Calu3 (cell line): ENCODE results near the gene CADM1. TPM values are rescaled to one million over a fixed set of nuclear protein-coding genes. Genes with fewer than 3 reads are reported as not detected.

ENCODE experiments used
- BruUV-seq: library from RNA; stranded (reverse); fragments of 400-500 nt; replicated peaks from 2 replicates; lab custom pipeline; 2021; lab: Mats Ljungman, UMichigan
- CTCF ChIA-PET: fragments of 300-600 bp; sonication (Branson Sonifier 250); formaldehyde crosslinking; loops from one replicate; lab custom pipeline; 2022; ENCODE audit warnings: antibody characterized with exemption; lab: Charles Lee
- DNase-seq: peaks from one replicate; pipeline ENCODE4 v3.0.0; 2022
- H3K27ac Mint-ChIP-seq: one replicate; pipeline ENCODE4 v1.8.0; 2022; ENCODE audit warnings: mixed read lengths; ENCODE audit not compliant: unreplicated experiment
- H3K27me3 Mint-ChIP-seq: one replicate; pipeline ENCODE4 v1.8.0; 2022; ENCODE audit warnings: mixed read lengths; ENCODE audit not compliant: unreplicated experiment
- H3K36me3 Mint-ChIP-seq: one replicate; pipeline ENCODE4 v1.8.0; 2022; ENCODE audit warnings: mild to moderate bottlenecking, moderate library complexity, mixed read lengths; ENCODE audit not compliant: insufficient read depth, unreplicated experiment
- H3K4me1 Mint-ChIP-seq: one replicate; pipeline ENCODE4 v1.8.0; 2022; ENCODE audit warnings: mild to moderate bottlenecking, low read depth, mixed read lengths; ENCODE audit not compliant: unreplicated experiment
- H3K4me3 Mint-ChIP-seq: one replicate; pipeline ENCODE4 v1.8.0; 2022; ENCODE audit warnings: mild to moderate bottlenecking, low read depth, moderate library complexity, mixed read lengths; ENCODE audit not compliant: unreplicated experiment
- H3K9me3 Mint-ChIP-seq: one replicate; pipeline ENCODE4 v1.8.0; 2022; ENCODE audit warnings: low read depth, mixed read lengths; ENCODE audit not compliant: unreplicated experiment
- intact Hi-C: fragments of 100-400 bp; cut with micrococcal nuclease; formaldehyde crosslinking; loops from one replicate; pipeline ENCODE4 v1.10.0; 2022; ENCODE audit not compliant: unreplicated experiment
- total RNA-seq: library from RNA; stranded (reverse); gene quantifications from 2 replicates; pipeline ENCODE4 v1.2.3, GENCODE V29; 2022
- TF ChIP-seq, protein P1 (sequence below): fragments of 200-600 bp; IDR thresholded peaks from one replicate; pipeline ENCODE4 v1.8.0; 2022; ENCODE audit warnings: antibody characterized with exemption; ENCODE audit not compliant: unreplicated experiment

Gene CADM1
- total RNA-seq, 1 experiment from 2014 or later = 0.68 TPM

DNA sequence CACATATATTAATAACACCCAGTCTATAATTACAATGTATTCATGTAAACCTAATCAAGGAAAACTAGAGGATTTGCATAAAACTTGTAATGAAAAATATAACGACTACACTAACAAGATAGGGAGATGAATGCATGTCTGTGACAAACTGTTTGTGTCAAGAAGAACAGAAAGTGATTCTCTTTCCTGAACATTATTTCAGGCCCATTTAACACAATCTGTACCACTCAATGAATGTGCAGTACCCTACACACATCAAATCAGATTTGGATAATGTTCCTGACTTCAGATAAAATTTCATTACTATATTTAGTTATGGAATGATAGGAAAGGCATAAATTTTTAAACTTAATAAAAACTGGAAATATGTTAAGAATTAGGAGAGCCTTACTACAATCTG is 93.1 kb downstream of the CADM1 start:
- BruUV-seq = no TSS peak
- Mint-ChIP-seq H3K36me3 (no peaks in the 10 kb centered on the region), H3K27ac (no peak overlapping the region), H3K4me1 (no peaks in the 10 kb centered on the region), H3K27me3 (no peaks in the 10 kb centered on the region), H3K4me3 (no peak overlapping the region), H3K9me3 (no peaks in the 10 kb centered on the region)
- intact Hi-C loops = no loop called here
- DNase-seq = no peak
- TF ChIP-seq, protein P1, sequence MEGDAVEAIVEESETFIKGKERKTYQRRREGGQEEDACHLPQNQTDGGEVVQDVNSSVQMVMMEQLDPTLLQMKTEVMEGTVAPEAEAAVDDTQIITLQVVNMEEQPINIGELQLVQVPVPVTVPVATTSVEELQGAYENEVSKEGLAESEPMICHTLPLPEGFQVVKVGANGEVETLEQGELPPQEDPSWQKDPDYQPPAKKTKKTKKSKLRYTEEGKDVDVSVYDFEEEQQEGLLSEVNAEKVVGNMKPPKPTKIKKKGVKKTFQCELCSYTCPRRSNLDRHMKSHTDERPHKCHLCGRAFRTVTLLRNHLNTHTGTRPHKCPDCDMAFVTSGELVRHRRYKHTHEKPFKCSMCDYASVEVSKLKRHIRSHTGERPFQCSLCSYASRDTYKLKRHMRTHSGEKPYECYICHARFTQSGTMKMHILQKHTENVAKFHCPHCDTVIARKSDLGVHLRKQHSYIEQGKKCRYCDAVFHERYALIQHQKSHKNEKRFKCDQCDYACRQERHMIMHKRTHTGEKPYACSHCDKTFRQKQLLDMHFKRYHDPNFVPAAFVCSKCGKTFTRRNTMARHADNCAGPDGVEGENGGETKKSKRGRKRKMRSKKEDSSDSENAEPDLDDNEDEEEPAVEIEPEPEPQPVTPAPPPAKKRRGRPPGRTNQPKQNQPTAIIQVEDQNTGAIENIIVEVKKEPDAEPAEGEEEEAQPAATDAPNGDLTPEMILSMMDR = no peak
- CTCF ChIA-PET = no interaction called here

DNA sequence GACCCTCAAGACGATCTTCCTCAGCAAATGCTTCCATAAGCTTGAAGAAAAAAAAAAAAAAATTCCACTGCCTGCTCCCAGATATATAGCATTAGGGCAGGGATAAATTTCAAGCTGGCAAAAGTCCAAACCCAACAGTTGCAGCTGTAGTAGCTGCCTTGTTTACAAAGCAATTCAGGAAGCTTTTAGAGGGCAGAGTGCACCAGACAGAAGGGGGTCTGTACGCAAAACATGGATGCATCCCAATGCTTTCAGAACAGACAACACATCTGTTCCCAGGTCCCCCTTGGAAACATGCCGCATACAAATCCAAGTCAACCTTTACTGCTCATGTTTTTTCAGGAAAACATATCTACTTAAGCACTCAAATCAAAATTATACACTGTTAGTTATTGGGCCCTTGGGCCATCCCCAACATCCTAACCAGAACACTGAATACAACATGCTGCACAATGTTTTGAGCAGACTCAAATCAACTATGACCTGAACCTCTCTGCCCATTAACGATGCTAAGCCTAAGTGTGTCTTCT is 94.5 kb downstream of the CADM1 start:
- TF ChIP-seq, protein P1 = no peak
- H3K4me1 Mint-ChIP-seq = no peaks in the 10 kb centered on the region
- CTCF ChIA-PET = no interaction called here
- intact Hi-C loops = no loop called here
- H3K36me3 Mint-ChIP-seq = no peaks in the 10 kb centered on the region
- H3K9me3 Mint-ChIP-seq = no peaks in the 10 kb centered on the region
- no peak for DNase-seq
- H3K27ac Mint-ChIP-seq = no peak overlapping the region
- H3K27me3 Mint-ChIP-seq = no peaks in the 10 kb centered on the region
- BruUV-seq = no TSS peak
- no peak overlapping the region for H3K4me3 Mint-ChIP-seq

DNA sequence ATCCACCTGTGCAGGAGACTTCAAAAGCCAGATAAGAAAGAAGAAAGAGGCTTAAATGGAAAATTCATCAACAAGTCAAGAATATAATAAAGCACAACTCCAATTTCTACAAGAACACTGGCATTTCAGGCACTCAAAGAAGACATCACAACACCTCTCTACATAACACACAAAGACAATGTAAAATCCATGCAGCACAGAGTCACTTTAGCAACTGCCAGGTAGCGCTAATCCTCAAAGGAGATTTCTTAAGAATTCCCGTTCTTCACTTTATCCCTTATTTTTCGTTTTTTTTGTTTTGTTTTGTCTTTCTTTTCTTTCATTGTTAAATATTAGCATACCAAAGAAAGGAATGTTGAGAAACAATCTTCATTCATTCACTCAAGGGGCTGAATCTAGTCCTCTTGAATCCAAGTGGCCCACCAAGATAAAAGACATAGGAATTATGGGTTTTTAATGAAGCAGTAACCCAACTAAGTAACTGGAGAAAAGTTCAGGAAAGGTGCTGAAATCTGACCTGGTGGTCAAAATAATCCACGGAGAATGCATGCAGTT is 95.0 kb downstream of the CADM1 start:
- no TSS peak for BruUV-seq
- DNase-seq = no peak
- H3K36me3 Mint-ChIP-seq = no peaks in the 10 kb centered on the region
- no peaks in the 10 kb centered on the region for H3K27me3 Mint-ChIP-seq
- TF ChIP-seq, protein P1 = no peak
- no peak overlapping the region for H3K4me3 Mint-ChIP-seq
- CTCF ChIA-PET = no interaction called here
- intact Hi-C loops = no loop called here
- no peak overlapping the region for H3K27ac Mint-ChIP-seq
- no peaks in the 10 kb centered on the region for H3K9me3 Mint-ChIP-seq
- no peaks in the 10 kb centered on the region for H3K4me1 Mint-ChIP-seq

DNA sequence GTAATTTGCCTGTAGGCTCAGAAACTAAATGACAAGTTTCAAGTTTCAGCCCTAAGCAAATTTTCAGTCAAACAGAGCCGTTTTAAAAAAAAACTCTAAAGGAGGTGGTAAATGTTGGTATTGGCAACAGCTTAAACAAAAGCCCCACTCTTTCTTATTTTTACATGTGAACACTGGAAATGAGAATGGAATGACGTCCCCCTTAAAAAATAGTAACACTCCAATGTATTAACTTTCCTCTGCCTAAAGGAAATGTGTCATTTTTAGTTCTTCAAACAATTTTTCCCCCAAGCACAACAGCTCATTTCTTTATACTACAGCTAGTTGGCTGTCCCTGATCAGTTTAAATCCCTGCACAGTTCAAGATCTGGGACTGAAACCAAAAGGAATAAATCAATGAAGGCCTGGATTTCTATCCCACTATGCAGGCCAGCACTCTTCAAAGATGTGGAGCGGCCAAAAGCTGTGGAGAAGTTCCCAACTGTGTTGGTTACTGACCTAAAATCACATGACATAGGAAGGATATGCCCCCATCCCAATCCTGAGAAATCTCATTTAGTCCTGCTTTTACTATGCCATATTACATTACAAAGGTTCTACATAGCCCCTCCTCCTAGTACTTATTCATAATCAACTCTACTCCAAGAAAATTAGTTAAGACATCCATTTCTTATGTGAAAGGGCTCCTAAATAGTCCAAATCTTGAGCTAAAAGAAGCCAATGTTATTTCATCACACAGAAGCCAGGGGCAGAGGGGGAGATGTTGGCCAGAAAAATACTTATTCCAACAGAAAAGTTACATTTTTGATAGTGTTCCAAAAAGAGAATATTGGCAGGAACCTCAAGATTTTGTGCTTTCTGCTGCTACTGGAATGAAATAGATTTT is 95.9 kb downstream of the CADM1 start:
- Mint-ChIP-seq H3K27ac (no peak overlapping the region), H3K36me3 (no peaks in the 10 kb centered on the region), H3K4me3 (no peak overlapping the region), H3K27me3 (no peaks in the 10 kb centered on the region), H3K4me1 (no peaks in the 10 kb centered on the region), H3K9me3 (no peaks in the 10 kb centered on the region)
- no TSS peak for BruUV-seq
- CTCF ChIA-PET = no interaction called here
- DNase-seq = no peak
- TF ChIP-seq, protein P1 = no peak
- intact Hi-C loops = no loop called here
